GM23248 (cell line): ENCODE measurements around the gene RAP2B.

ENCODE experiments used
- EZH2 ChIP-seq: fragments of 200-600 bp; sonication (generic); IDR thresholded peaks from 2 replicates; pipeline ENCODE4 v1.6.1; 2018; ENCODE audit warnings: antibody characterized with exemption, mild to moderate bottlenecking; ENCODE audit not compliant: insufficient read depth, poor library complexity, severe bottlenecking
- EZH2phosphoT487 ChIP-seq: fragments of 200-600 bp; sonication (generic); IDR thresholded peaks from 2 replicates; pipeline ENCODE4 v1.6.1; 2018; ENCODE audit warnings: antibody characterized with exemption, moderate library complexity, mild to moderate bottlenecking, low read depth; ENCODE audit not compliant: insufficient read depth

- TF ChIP-seq EZH2 (no peak), EZH2phosphoT487 (no peak)
Observed at GRCh38 chr3:153138276-153139210, 23.5 kb upstream of the RAP2B start.
